SK-N-SH treated with all-trans-retinoic acid at 6 μM for 48 hours (cell line): ENCODE data around the gene RBM22.

Experiments used
- ATAC-seq: fragments of 200-7000 bp; cut with Tn5 transposase; 3 replicates; pipeline ENCODE4 v1.9.1; 2020; ENCODE audit warnings: mild to moderate bottlenecking, moderate library complexity
- BACH2 ChIP-seq: fragments of 250-450 bp; sonication (Bioruptor Pico); IDR thresholded peaks from 2 replicates; pipeline ENCODE4 v1.9.0; 2021; ENCODE audit warnings: mild to moderate bottlenecking, borderline replicate concordance
- CSDC2 ChIP-seq: fragments of 250-450 bp; sonication (Bioruptor Pico); IDR thresholded peaks from 2 replicates; pipeline ENCODE4 v1.5.0; 2020; ENCODE audit warnings: mild to moderate bottlenecking, moderate library complexity
- ESRRG ChIP-seq: fragments of 250-450 bp; sonication (Bioruptor Pico); IDR thresholded peaks from 2 replicates; pipeline ENCODE4 v1.6.1; 2021; ENCODE audit warnings: mild to moderate bottlenecking
- GLIS3 ChIP-seq: fragments of 250-450 bp; sonication (Bioruptor Pico); IDR thresholded peaks from 2 replicates; pipeline ENCODE4 v1.5.0; 2020; ENCODE audit warnings: mild to moderate bottlenecking, moderate library complexity
- ISL1 ChIP-seq: fragments of 250-450 bp; sonication (Bioruptor Pico); IDR thresholded peaks from 2 replicates; pipeline ENCODE4 v2.1.2; 2022; ENCODE audit warnings: mild to moderate bottlenecking, moderate library complexity
- OSR1 ChIP-seq: fragments of 250-450 bp; sonication (Bioruptor Pico); IDR thresholded peaks from 2 replicates; pipeline ENCODE4 v1.8.0; 2022; ENCODE audit warnings: moderate library complexity, mild to moderate bottlenecking, inconsistent platforms
- PPARA ChIP-seq: fragments of 250-450 bp; sonication (Bioruptor Pico); IDR thresholded peaks from 2 replicates; pipeline ENCODE4 v1.5.0; 2020; ENCODE audit warnings: mild to moderate bottlenecking, borderline replicate concordance
- RARB ChIP-seq: fragments of 250-450 bp; sonication (Bioruptor Pico); IDR thresholded peaks from 2 replicates; pipeline ENCODE4 v1.8.0; 2021; ENCODE audit warnings: mild to moderate bottlenecking, moderate library complexity
- SNAI2 ChIP-seq: fragments of 250-450 bp; sonication (Bioruptor Pico); IDR thresholded peaks from 2 replicates; pipeline ENCODE4 v1.5.0; 2020; ENCODE audit warnings: mild to moderate bottlenecking, moderate library complexity
- TCF4 ChIP-seq: fragments of 250-450 bp; sonication (Bioruptor Pico); IDR thresholded peaks from 2 replicates; pipeline ENCODE4 v1.8.0; 2021; ENCODE audit warnings: mild to moderate bottlenecking, moderate library complexity, borderline replicate concordance
- TOX ChIP-seq: fragments of 250-450 bp; sonication (Bioruptor Pico); IDR thresholded peaks from 2 replicates; pipeline ENCODE4 v1.8.0; 2021; ENCODE audit warnings: mild to moderate bottlenecking, moderate library complexity, borderline replicate concordance
- ZC3H10 ChIP-seq: fragments of 250-450 bp; sonication (Bioruptor Pico); IDR thresholded peaks from 2 replicates; pipeline ENCODE4 v1.5.1; 2021; ENCODE audit warnings: mild to moderate bottlenecking, moderate library complexity
- ZFP3 ChIP-seq: fragments of 250-450 bp; sonication (Bioruptor Pico); IDR thresholded peaks from 2 replicates; pipeline ENCODE4 v1.5.0; 2020; ENCODE audit warnings: mild to moderate bottlenecking, moderate library complexity
- ZFP30 ChIP-seq: fragments of 450-650 bp; formaldehyde crosslinking; IDR thresholded peaks from 2 replicates; pipeline ENCODE4 v1.5.0; 2022; ENCODE audit warnings: mild to moderate bottlenecking, moderate library complexity
- ZNF565 ChIP-seq: fragments of 450-650 bp; formaldehyde crosslinking; conservative IDR thresholded peaks from 2 replicates; pipeline ENCODE4 v1.5.0; 2020; ENCODE audit warnings: low read depth, mild to moderate bottlenecking, moderate library complexity
- ZNF70 ChIP-seq: fragments of 450-650 bp; formaldehyde crosslinking; IDR thresholded peaks from 2 replicates; pipeline ENCODE4 v1.5.0; 2020; ENCODE audit warnings: mild to moderate bottlenecking, moderate library complexity
- ZNF8 ChIP-seq: fragments of 450-650 bp; formaldehyde crosslinking; IDR thresholded peaks from 2 replicates; pipeline ENCODE4 v1.5.0; 2020; ENCODE audit warnings: mild to moderate bottlenecking, moderate library complexity
- TF ChIP-seq, protein P1 (sequence below): fragments of 250-450 bp; sonication (Bioruptor Pico); IDR thresholded peaks from 2 replicates; pipeline ENCODE4 v1.8.0; 2020; ENCODE audit warnings: mild to moderate bottlenecking, moderate library complexity, borderline replicate concordance
- TF ChIP-seq, protein P2 (sequence below): fragments of 250-450 bp; sonication (Bioruptor Pico); IDR thresholded peaks from 2 replicates; pipeline ENCODE4 v1.5.1; 2021; ENCODE audit warnings: mild to moderate bottlenecking, moderate library complexity
- TF ChIP-seq, protein P3 (sequence below): fragments of 250-450 bp; sonication (Bioruptor Pico); IDR thresholded peaks from 2 replicates; pipeline ENCODE4 v1.5.0; 2020; ENCODE audit warnings: mild to moderate bottlenecking, moderate library complexity
- TF ChIP-seq, protein P4 (sequence below): fragments of 250-450 bp; sonication (Bioruptor Pico); IDR thresholded peaks from 2 replicates; pipeline ENCODE4 v1.5.1; 2020; ENCODE audit warnings: low read depth, mild to moderate bottlenecking, moderate library complexity
- TF ChIP-seq, protein P5 (sequence below): fragments of 250-450 bp; sonication (Bioruptor Pico); IDR thresholded peaks from 2 replicates; pipeline ENCODE4 v1.8.0; 2021; ENCODE audit warnings: low read depth, mild to moderate bottlenecking, moderate library complexity, borderline replicate concordance

RBM22 gene

DNA sequence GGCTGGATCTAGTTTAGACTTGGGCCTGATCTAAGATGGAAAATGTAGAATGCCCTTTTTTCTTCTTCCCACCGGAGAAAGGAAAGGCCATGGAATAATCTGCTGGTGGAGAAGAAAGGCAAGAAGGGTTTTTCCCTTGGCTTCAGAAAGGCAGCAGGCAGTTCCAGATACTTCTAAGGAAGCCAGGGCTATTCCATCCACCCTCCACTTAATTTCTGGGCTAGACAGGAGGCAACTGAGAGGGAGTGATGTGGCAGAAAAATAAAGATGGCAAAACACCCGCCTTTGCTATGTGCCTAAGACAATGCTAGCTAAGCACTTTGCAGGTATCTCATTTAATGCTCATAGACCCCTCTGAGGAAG is 29.9 kb downstream of the RBM22 start:
- no peak for ATAC-seq

DNA sequence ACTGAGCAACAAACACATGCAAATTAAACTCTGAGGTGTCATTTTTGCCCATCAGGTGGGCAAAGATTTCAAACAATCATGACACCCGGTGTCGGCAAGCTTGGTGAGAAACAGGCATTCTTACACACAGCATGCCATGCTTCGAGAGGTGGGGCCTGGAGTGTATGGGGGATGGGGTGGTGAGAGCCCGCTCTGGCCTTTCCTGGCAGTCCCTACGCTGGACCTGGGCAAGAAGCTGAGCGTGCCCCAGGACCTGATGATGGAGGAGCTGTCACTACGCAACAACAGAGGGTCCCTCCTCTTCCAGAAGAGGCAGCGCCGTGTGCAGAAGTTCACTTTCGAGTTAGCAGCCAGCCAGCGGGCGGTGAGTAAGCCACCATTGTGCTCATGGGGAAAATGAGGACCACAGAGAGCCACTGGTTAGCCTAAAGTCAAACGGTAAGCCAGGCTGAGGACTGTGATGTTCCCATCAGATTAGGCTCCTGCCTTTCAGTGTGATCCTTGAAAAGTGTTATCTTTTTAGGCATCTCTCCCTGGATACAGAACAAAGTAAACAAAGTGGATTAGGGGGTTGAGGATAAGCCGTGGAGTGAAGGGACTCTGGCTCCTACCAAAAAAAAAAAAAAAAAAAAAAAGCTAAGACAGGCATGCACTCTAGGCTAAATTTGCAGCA is 30.5 kb downstream of the RBM22 start:
- no peak for ATAC-seq
- TF ChIP-seq SNAI2 (no peak), ZNF565 (no peak), TCF4 (CRISPR knock-in tag) (no peak), ZNF8 (CRISPR knock-in tag) (no peak), RARB (CRISPR knock-in tag) (no peak), TOX (no peak), PPARA (CRISPR knock-in tag) (no peak), ZNF70 (CRISPR knock-in tag) (no peak), OSR1 (no peak), BACH2 (CRISPR knock-in tag) (no peak), GLIS3 (CRISPR knock-in tag) (no peak), ISL1 (CRISPR knock-in tag) (no peak), ZFP3 (CRISPR knock-in tag) (no peak), CSDC2 (CRISPR knock-in tag) (no peak)
- TF ChIP-seq, protein P1, sequence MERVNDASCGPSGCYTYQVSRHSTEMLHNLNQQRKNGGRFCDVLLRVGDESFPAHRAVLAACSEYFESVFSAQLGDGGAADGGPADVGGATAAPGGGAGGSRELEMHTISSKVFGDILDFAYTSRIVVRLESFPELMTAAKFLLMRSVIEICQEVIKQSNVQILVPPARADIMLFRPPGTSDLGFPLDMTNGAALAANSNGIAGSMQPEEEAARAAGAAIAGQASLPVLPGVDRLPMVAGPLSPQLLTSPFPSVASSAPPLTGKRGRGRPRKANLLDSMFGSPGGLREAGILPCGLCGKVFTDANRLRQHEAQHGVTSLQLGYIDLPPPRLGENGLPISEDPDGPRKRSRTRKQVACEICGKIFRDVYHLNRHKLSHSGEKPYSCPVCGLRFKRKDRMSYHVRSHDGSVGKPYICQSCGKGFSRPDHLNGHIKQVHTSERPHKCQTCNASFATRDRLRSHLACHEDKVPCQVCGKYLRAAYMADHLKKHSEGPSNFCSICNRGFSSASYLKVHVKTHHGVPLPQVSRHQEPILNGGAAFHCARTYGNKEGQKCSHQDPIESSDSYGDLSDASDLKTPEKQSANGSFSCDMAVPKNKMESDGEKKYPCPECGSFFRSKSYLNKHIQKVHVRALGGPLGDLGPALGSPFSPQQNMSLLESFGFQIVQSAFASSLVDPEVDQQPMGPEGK (CRISPR knock-in tag) = no peak
- TF ChIP-seq, protein P2, sequence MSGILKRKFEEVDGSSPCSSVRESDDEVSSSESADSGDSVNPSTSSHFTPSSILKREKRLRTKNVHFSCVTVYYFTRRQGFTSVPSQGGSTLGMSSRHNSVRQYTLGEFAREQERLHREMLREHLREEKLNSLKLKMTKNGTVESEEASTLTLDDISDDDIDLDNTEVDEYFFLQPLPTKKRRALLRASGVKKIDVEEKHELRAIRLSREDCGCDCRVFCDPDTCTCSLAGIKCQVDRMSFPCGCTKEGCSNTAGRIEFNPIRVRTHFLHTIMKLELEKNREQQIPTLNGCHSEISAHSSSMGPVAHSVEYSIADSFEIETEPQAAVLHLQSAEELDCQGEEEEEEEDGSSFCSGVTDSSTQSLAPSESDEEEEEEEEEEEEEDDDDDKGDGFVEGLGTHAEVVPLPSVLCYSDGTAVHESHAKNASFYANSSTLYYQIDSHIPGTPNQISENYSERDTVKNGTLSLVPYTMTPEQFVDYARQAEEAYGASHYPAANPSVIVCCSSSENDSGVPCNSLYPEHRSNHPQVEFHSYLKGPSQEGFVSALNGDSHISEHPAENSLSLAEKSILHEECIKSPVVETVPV (CRISPR knock-in tag) = no peak
- TF ChIP-seq, protein P3, sequence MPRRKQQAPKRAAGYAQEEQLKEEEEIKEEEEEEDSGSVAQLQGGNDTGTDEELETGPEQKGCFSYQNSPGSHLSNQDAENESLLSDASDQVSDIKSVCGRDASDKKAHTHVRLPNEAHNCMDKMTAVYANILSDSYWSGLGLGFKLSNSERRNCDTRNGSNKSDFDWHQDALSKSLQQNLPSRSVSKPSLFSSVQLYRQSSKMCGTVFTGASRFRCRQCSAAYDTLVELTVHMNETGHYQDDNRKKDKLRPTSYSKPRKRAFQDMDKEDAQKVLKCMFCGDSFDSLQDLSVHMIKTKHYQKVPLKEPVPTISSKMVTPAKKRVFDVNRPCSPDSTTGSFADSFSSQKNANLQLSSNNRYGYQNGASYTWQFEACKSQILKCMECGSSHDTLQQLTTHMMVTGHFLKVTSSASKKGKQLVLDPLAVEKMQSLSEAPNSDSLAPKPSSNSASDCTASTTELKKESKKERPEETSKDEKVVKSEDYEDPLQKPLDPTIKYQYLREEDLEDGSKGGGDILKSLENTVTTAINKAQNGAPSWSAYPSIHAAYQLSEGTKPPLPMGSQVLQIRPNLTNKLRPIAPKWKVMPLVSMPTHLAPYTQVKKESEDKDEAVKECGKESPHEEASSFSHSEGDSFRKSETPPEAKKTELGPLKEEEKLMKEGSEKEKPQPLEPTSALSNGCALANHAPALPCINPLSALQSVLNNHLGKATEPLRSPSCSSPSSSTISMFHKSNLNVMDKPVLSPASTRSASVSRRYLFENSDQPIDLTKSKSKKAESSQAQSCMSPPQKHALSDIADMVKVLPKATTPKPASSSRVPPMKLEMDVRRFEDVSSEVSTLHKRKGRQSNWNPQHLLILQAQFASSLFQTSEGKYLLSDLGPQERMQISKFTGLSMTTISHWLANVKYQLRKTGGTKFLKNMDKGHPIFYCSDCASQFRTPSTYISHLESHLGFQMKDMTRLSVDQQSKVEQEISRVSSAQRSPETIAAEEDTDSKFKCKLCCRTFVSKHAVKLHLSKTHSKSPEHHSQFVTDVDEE (CRISPR knock-in tag) = no peak
- TF ChIP-seq, protein P4, sequence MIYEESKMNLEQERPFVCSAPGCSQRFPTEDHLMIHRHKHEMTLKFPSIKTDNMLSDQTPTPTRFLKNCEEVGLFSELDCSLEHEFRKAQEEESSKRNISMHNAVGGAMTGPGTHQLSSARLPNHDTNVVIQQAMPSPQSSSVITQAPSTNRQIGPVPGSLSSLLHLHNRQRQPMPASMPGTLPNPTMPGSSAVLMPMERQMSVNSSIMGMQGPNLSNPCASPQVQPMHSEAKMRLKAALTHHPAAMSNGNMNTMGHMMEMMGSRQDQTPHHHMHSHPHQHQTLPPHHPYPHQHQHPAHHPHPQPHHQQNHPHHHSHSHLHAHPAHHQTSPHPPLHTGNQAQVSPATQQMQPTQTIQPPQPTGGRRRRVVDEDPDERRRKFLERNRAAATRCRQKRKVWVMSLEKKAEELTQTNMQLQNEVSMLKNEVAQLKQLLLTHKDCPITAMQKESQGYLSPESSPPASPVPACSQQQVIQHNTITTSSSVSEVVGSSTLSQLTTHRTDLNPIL (CRISPR knock-in tag) = no peak
- TF ChIP-seq, protein P5, sequence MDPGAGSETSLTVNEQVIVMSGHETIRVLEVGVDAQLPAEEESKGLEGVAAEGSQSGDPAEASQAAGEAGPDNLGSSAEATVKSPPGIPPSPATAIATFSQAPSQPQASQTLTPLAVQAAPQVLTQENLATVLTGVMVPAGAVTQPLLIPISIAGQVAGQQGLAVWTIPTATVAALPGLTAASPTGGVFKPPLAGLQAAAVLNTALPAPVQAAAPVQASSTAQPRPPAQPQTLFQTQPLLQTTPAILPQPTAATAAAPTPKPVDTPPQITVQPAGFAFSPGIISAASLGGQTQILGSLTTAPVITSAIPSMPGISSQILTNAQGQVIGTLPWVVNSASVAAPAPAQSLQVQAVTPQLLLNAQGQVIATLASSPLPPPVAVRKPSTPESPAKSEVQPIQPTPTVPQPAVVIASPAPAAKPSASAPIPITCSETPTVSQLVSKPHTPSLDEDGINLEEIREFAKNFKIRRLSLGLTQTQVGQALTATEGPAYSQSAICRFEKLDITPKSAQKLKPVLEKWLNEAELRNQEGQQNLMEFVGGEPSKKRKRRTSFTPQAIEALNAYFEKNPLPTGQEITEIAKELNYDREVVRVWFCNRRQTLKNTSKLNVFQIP (CRISPR knock-in tag) = no peak

More for the DNA sequence above, 29.9 kb downstream of the RBM22 start:
- no peak for TF ChIP-seq ESRRG (CRISPR knock-in tag)
- TF ChIP-seq GLIS3 (CRISPR knock-in tag) = no peak
- TF ChIP-seq, all 23 proteins: peak for 0

DNA sequence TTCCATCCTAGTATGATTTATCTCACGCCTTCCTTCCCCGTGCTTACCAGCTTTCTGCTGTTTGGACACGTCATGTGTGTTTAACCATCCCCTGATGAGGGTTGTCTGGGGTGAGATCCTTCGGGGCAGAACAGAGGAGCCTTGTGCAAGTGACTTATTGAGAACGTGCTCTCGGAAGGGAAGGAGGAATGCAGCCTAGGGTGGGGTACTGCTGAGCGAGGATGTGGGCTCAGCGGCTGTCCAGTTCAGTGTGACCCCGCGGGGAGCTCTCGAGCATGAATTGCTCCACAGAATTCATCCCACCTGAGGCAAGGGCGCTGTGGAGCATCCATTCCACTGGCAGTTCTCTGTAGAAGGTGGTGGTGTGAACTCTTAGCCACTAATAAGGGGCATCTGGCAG is 35.8 kb downstream of the RBM22 start:
- no peak for ATAC-seq
- no peak for TF ChIP-seq ZFP30 (CRISPR knock-in tag)
- TF ChIP-seq, protein P4 (CRISPR knock-in tag) = no peak
- no peak for TF ChIP-seq ZC3H10 (CRISPR knock-in tag)
- TF ChIP-seq, all 23 proteins: peak for 0
